ENCODE measurements around the gene PHTF1. TPM values are rescaled to one million over a fixed set of nuclear protein-coding genes. Genes with fewer than 3 reads are reported as not detected.
"Not testable (repeated sequence)": the region's sequence is repeated elsewhere in the genome, so short reads cannot be mapped to it uniquely, and the experiment has no call there.

PHTF1 gene
- total RNA-seq, 1 donor from 2014 or later = 48.5 TPM

- H3K4me1 Mint-ChIP-seq = peaks cover 23% of the 10 kb centered on the region
- TF ChIP-seq, protein P1, sequence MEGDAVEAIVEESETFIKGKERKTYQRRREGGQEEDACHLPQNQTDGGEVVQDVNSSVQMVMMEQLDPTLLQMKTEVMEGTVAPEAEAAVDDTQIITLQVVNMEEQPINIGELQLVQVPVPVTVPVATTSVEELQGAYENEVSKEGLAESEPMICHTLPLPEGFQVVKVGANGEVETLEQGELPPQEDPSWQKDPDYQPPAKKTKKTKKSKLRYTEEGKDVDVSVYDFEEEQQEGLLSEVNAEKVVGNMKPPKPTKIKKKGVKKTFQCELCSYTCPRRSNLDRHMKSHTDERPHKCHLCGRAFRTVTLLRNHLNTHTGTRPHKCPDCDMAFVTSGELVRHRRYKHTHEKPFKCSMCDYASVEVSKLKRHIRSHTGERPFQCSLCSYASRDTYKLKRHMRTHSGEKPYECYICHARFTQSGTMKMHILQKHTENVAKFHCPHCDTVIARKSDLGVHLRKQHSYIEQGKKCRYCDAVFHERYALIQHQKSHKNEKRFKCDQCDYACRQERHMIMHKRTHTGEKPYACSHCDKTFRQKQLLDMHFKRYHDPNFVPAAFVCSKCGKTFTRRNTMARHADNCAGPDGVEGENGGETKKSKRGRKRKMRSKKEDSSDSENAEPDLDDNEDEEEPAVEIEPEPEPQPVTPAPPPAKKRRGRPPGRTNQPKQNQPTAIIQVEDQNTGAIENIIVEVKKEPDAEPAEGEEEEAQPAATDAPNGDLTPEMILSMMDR (conservative IDR thresholded peaks at IDR 0.05) = no peak
- H3K36me3 Mint-ChIP-seq (ENCODE audit: low read depth) = peaks cover 12% of the 10 kb centered on the region
Measured at GRCh38 chr1:113742515-113742914, 16.8 kb downstream of the PHTF1 start.

GRCh38 chr1:113734357-113735055 lies 24.8 kb downstream of the PHTF1 start:
- Mint-ChIP-seq H3K9me3 (no peaks in the 10 kb centered on the region), H3K27ac (ENCODE audit: unreplicated experiment) (peak overlapping the region; percentile 43), H3K27me3 (ENCODE audit: low read depth) (no peaks in the 10 kb centered on the region), H3K4me3 (no peak overlapping the region), H3K4me1 (no peaks in the 10 kb centered on the region), H3K36me3 (ENCODE audit: low read depth) (peaks cover 17% of the 10 kb centered on the region)
- no peak for DNase-seq (ENCODE audit: low read depth, low spot score)
- TF ChIP-seq, protein P1 (conservative IDR thresholded peaks at IDR 0.05) = no peak

More at GRCh38 chr1:113742515-113742914, 16.8 kb downstream of the PHTF1 start:
- Mint-ChIP-seq H3K4me3 (no peak overlapping the region), H3K9me3 (no peaks in the 10 kb centered on the region), H3K27ac (ENCODE audit: unreplicated experiment) (no peak overlapping the region), H3K27me3 (ENCODE audit: low read depth) (no peaks in the 10 kb centered on the region)
- DNase-seq (ENCODE audit: low read depth, low spot score) = no peak

- DNase-seq (ENCODE audit: low read depth, low spot score) = no peak
- Mint-ChIP-seq H3K27ac (ENCODE audit: unreplicated experiment) (no peak overlapping the region), H3K4me1 (no peaks in the 10 kb centered on the region), H3K4me3 (no peak overlapping the region), H3K27me3 (ENCODE audit: low read depth) (no peaks in the 10 kb centered on the region), H3K9me3 (no peaks in the 10 kb centered on the region), H3K36me3 (ENCODE audit: low read depth) (peaks cover 27% of the 10 kb centered on the region)
- TF ChIP-seq, protein P1 (conservative IDR thresholded peaks at IDR 0.05) = no peak
Measured at GRCh38 chr1:113732802-113733201, 26.5 kb downstream of the PHTF1 start.

- no peak for DNase-seq (ENCODE audit: low read depth, low spot score)
- Mint-ChIP-seq H3K9me3 (peaks cover 30% of the 10 kb centered on the region), H3K27me3 (ENCODE audit: low read depth) (no peaks in the 10 kb centered on the region), H3K4me1 (no peaks in the 10 kb centered on the region), H3K36me3 (ENCODE audit: low read depth) (peaks cover 70% of the 10 kb centered on the region), H3K4me3 (no peak overlapping the region), H3K27ac (ENCODE audit: unreplicated experiment) (no peak overlapping the region)
- TF ChIP-seq, protein P1 (conservative IDR thresholded peaks at IDR 0.05) = no peak
Measured at GRCh38 chr1:113721010-113721409, 38.3 kb downstream of the PHTF1 start.

- not testable (repeated sequence) for H3K4me3 Mint-ChIP-seq; DNase-seq (ENCODE audit: low read depth, low spot score); H3K4me1 Mint-ChIP-seq; H3K27me3 Mint-ChIP-seq (ENCODE audit: low read depth); H3K27ac Mint-ChIP-seq (ENCODE audit: unreplicated experiment)
- Mint-ChIP-seq H3K36me3 (ENCODE audit: low read depth) (peaks cover 73% of the 10 kb centered on the region), H3K9me3 (peaks cover 28% of the 10 kb centered on the region)
Measured at GRCh38 chr1:113718621-113719020, 40.7 kb downstream of the PHTF1 start.

- H3K27me3 Mint-ChIP-seq (ENCODE audit: low read depth); H3K4me3 Mint-ChIP-seq; DNase-seq (ENCODE audit: low read depth, low spot score); H3K27ac Mint-ChIP-seq (ENCODE audit: unreplicated experiment); H3K4me1 Mint-ChIP-seq: not testable (repeated sequence)
- peaks cover 27% of the 10 kb centered on the region for H3K9me3 Mint-ChIP-seq
- H3K36me3 Mint-ChIP-seq (ENCODE audit: low read depth) = peaks cover 66% of the 10 kb centered on the region
Measured at GRCh38 chr1:113717506-113717905, 41.8 kb downstream of the PHTF1 start.

Measured in neural crest cell (in vitro differentiated cells).